ENCODE data around the gene MYLIP. TPM values are rescaled to one million over a fixed set of nuclear protein-coding genes. Genes with fewer than 3 reads are reported as not detected.
A peak's percentile ranks its signal among the peaks of the same experiment; 100 is the strongest.

The MYLIP gene
- total and polyA plus RNA-seq, 2 of the 13 experiments (the other 11 are each of a cell fraction or from before 2014, with no cell fraction given) = 3.4 to 10.8 TPM

GRCh38 chr6:16089232-16090062, 39.4 kb upstream of the MYLIP start:
- ATAC-seq (no peak), FAIRE-seq (no peak), DNase-seq (ENCODE audit: low spot score) (no peak)
- Histone ChIP-seq H3K9me3 (ENCODE audit: low read length) (no peaks in the 10 kb centered on the region), H3K27me3 (ENCODE audit: control insufficient read depth in 1 of 2, insufficient read depth in 2 of 2, low read length in 2 of 2) (peaks cover 0 to 12% of the 10 kb centered on the region in 2 experiments; a peak in 2 of 5 replicates), H2AFZ (ENCODE audit: low read length) (no peak overlapping the region), H3K9ac (ENCODE audit: insufficient read depth, low read depth, low read length) (no peak overlapping the region), H3K79me2 (ENCODE audit: insufficient read depth, low read length) (no peaks in the 10 kb centered on the region), H3K4me1 (ENCODE audit: insufficient read depth, low read length) (no peaks in the 10 kb centered on the region), H3K27ac (ENCODE audit: extremely low read length, insufficient read depth, low read length) (no peak overlapping the region), H3K4me2 (ENCODE audit: low read depth, low read length) (no peak overlapping the region), H3K36me3 (replicated peaks in 1 of 2; ENCODE audit: control insufficient read depth in 1 of 2, insufficient read depth in 2 of 2, low read length in 2 of 2) (no peaks in the 10 kb centered on the region), H4K20me1 (ENCODE audit: insufficient read depth, low read length) (no peaks in the 10 kb centered on the region), H3K4me3 (replicated peaks in 1 of 3; ENCODE audit: insufficient read depth in 1 of 3, low read depth in 2 of 3, low read length in 3 of 3) (no peak overlapping the region)
- in situ Hi-C loops (cut with HindIII; ENCODE audit: extremely low pct_ligation_motif_present, low pct_unique_long_range_greater_than_20kb) (no loop called here), intact Hi-C loops (cut with micrococcal nuclease; ENCODE audit: unreplicated experiment) (no loop called here)
- CTCF ChIA-PET (ENCODE audit: low intra/inter-chr PET ratio, low total read pairs) = no interaction called here
- POLR2A ChIA-PET = no interaction called here
- no TSS peak for BruUV-seq (replicated peaks)
- no peak for TF ChIP-seq SSRP1 (CRISPR knock-in tag; IDR thresholded peaks at IDR 0.05)
- peak; percentile 32; the same call in 1 of the 2 replicates for TF ChIP-seq CEBPB (IDR thresholded peaks at IDR 0.05; ENCODE audit: borderline replicate concordance, low read depth, low read length)
- no peak for TF ChIP-seq TFDP1 (CRISPR knock-in tag; IDR thresholded peaks at IDR 0.05; ENCODE audit: borderline replicate concordance)
- TF ChIP-seq SNAPC4 (CRISPR knock-in tag; IDR thresholded peaks at IDR 0.05) = no peak
- TF ChIP-seq FOSL2 (CRISPR knock-in tag; IDR thresholded peaks at IDR 0.05) = peak; percentile 10; the same call in 1 of the 2 replicates
- peak; percentile 59; the same call in 1 of the 2 replicates for TF ChIP-seq ZNF12 (CRISPR knock-in tag; IDR thresholded peaks at IDR 0.05)
- TF ChIP-seq ZNF83 (CRISPR knock-in tag; IDR thresholded peaks at IDR 0.05; ENCODE audit: borderline replicate concordance) = no peak
- TF ChIP-seq FOXA3 (CRISPR knock-in tag; IDR thresholded peaks at IDR 0.05) = peak; percentile 30; the same call in 1 of the 2 replicates
- TF ChIP-seq, protein P1, sequence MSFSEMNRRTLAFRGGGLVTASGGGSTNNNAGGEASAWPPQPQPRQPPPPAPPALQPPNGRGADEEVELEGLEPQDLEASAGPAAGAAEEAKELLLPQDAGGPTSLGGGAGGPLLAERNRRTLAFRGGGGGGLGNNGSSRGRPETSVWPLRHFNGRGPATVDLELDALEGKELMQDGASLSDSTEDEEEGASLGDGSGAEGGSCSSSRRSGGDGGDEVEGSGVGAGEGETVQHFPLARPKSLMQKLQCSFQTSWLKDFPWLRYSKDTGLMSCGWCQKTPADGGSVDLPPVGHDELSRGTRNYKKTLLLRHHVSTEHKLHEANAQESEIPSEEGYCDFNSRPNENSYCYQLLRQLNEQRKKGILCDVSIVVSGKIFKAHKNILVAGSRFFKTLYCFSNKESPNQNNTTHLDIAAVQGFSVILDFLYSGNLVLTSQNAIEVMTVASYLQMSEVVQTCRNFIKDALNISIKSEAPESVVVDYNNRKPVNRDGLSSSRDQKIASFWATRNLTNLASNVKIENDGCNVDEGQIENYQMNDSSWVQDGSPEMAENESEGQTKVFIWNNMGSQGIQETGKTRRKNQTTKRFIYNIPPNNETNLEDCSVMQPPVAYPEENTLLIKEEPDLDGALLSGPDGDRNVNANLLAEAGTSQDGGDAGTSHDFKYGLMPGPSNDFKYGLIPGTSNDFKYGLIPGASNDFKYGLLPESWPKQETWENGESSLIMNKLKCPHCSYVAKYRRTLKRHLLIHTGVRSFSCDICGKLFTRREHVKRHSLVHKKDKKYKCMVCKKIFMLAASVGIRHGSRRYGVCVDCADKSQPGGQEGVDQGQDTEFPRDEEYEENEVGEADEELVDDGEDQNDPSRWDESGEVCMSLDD (CRISPR knock-in tag; IDR thresholded peaks at IDR 0.05; ENCODE audit: borderline replicate concordance) = no peak
- TF ChIP-seq ZNF230 (CRISPR knock-in tag; IDR thresholded peaks at IDR 0.05) = no peak
- TF ChIP-seq, protein P2, sequence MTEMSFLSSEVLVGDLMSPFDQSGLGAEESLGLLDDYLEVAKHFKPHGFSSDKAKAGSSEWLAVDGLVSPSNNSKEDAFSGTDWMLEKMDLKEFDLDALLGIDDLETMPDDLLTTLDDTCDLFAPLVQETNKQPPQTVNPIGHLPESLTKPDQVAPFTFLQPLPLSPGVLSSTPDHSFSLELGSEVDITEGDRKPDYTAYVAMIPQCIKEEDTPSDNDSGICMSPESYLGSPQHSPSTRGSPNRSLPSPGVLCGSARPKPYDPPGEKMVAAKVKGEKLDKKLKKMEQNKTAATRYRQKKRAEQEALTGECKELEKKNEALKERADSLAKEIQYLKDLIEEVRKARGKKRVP (CRISPR knock-in tag; IDR thresholded peaks at IDR 0.05) = peak in 1 of 2 experiments; percentile 83; a peak in 1 of 4 replicates
- no peak for TF ChIP-seq ZNF263 (CRISPR knock-in tag; IDR thresholded peaks at IDR 0.05)
- no peak for TF ChIP-seq ZNF816 (CRISPR knock-in tag; IDR thresholded peaks at IDR 0.05; ENCODE audit: borderline replicate concordance)
- 47% methylated on average over 6 of the region's 6 CpGs for WGBS (ENCODE audit: low lambda C conversion rate)
